PFSK-1 (cell line): ENCODE results near the gene VCL.

ENCODE experiments used
- POLR2AphosphoS5 ChIP-seq: IDR thresholded peaks from 2 replicates; pipeline ENCODE4 v1.6.1; 2012; ENCODE audit warnings: low read depth, mild to moderate bottlenecking, control low read depth, low read length, moderate library complexity
- TAF1 ChIP-seq: IDR thresholded peaks from 2 replicates; pipeline ENCODE4 v1.6.1; 2012; ENCODE audit warnings: low read length, control low read depth, borderline replicate concordance; ENCODE audit not compliant: insufficient read depth
- TF ChIP-seq, protein P1 (sequence below), 2 experiments: IDR thresholded peaks; 2 replicates each; pipeline versions ENCODE4 v1.6.1 to v1.8.0; 2011 to 2012; ENCODE audit warnings: low read depth in 2 of 2, low read length in 2 of 2, control low read depth in 1 of 2, inconsistent platforms in 1 of 2, mild to moderate bottlenecking in 1 of 2, moderate library complexity in 1 of 2; ENCODE audit not compliant: insufficient read depth in 1 of 2

GRCh38 chr10:73969224-73969841 lies 28.6 kb upstream of the VCL start:
- TF ChIP-seq POLR2AphosphoS5 (no peak), TAF1 (no peak)
- TF ChIP-seq, protein P1, sequence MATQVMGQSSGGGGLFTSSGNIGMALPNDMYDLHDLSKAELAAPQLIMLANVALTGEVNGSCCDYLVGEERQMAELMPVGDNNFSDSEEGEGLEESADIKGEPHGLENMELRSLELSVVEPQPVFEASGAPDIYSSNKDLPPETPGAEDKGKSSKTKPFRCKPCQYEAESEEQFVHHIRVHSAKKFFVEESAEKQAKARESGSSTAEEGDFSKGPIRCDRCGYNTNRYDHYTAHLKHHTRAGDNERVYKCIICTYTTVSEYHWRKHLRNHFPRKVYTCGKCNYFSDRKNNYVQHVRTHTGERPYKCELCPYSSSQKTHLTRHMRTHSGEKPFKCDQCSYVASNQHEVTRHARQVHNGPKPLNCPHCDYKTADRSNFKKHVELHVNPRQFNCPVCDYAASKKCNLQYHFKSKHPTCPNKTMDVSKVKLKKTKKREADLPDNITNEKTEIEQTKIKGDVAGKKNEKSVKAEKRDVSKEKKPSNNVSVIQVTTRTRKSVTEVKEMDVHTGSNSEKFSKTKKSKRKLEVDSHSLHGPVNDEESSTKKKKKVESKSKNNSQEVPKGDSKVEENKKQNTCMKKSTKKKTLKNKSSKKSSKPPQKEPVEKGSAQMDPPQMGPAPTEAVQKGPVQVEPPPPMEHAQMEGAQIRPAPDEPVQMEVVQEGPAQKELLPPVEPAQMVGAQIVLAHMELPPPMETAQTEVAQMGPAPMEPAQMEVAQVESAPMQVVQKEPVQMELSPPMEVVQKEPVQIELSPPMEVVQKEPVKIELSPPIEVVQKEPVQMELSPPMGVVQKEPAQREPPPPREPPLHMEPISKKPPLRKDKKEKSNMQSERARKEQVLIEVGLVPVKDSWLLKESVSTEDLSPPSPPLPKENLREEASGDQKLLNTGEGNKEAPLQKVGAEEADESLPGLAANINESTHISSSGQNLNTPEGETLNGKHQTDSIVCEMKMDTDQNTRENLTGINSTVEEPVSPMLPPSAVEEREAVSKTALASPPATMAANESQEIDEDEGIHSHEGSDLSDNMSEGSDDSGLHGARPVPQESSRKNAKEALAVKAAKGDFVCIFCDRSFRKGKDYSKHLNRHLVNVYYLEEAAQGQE (IDR thresholded peaks at IDR 0.05; ENCODE audit: insufficient read depth in 1 of 2, low read depth in 2 of 2, low read length in 2 of 2), result no peak
